ENCODE results near the gene SLC25A43.
"Not testable (repeated sequence)": the region's sequence is repeated elsewhere in the genome, so short reads cannot be mapped to it uniquely, and the experiment has no call there.

- TF ChIP-seq, protein P1, sequence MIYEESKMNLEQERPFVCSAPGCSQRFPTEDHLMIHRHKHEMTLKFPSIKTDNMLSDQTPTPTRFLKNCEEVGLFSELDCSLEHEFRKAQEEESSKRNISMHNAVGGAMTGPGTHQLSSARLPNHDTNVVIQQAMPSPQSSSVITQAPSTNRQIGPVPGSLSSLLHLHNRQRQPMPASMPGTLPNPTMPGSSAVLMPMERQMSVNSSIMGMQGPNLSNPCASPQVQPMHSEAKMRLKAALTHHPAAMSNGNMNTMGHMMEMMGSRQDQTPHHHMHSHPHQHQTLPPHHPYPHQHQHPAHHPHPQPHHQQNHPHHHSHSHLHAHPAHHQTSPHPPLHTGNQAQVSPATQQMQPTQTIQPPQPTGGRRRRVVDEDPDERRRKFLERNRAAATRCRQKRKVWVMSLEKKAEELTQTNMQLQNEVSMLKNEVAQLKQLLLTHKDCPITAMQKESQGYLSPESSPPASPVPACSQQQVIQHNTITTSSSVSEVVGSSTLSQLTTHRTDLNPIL (CRISPR knock-in tag; IDR thresholded peaks at IDR 0.05; ENCODE audit: low read depth) = not testable (repeated sequence)
- TF ChIP-seq CSRNP3 (CRISPR knock-in tag; IDR thresholded peaks at IDR 0.05); RARB (CRISPR knock-in tag; IDR thresholded peaks at IDR 0.05); ISL1 (CRISPR knock-in tag; IDR thresholded peaks at IDR 0.05); ZNF565 (CRISPR knock-in tag; conservative IDR thresholded peaks at IDR 0.05; ENCODE audit: low read depth); ZFP3 (CRISPR knock-in tag; IDR thresholded peaks at IDR 0.05); ESRRG (CRISPR knock-in tag; IDR thresholded peaks at IDR 0.05); TOX (CRISPR knock-in tag; IDR thresholded peaks at IDR 0.05; ENCODE audit: borderline replicate concordance); PATZ1 (CRISPR knock-in tag; IDR thresholded peaks at IDR 0.05; ENCODE audit: borderline replicate concordance); BACH2 (CRISPR knock-in tag; IDR thresholded peaks at IDR 0.05; ENCODE audit: borderline replicate concordance); TCF4 (CRISPR knock-in tag; IDR thresholded peaks at IDR 0.05; ENCODE audit: borderline replicate concordance); OSR1 (CRISPR knock-in tag; IDR thresholded peaks at IDR 0.05): not testable (repeated sequence)
Observed at GRCh38 chrX:119387426-119387825, 11.7 kb upstream of the SLC25A43 start.
